Neural crest cell (in vitro differentiated cells): ENCODE measurements around the gene OTOF. TPM values are rescaled to one million over a fixed set of nuclear protein-coding genes. Genes with fewer than 3 reads are reported as not detected.

Experiments used
- DNase-seq: peaks from one replicate; pipeline ENCODE4 v3.0.0; 2021; ENCODE audit warnings: low read depth, mixed read lengths, low spot score
- H3K27ac Mint-ChIP-seq: one replicate; pipeline ENCODE4 v1.8.0; 2021; ENCODE audit warnings: mild to moderate bottlenecking, mixed read lengths; ENCODE audit not compliant: unreplicated experiment
- H3K27me3 Mint-ChIP-seq: 2 replicates; pipeline ENCODE4 v1.8.0; 2021; ENCODE audit warnings: low read depth, mild to moderate bottlenecking, mixed read lengths
- H3K36me3 Mint-ChIP-seq: 2 replicates; pipeline ENCODE4 v1.8.0; 2021; ENCODE audit warnings: low read depth, mild to moderate bottlenecking, mixed read lengths
- H3K4me1 Mint-ChIP-seq: 2 replicates; pipeline ENCODE4 v1.8.0; 2021; ENCODE audit warnings: mixed read lengths
- H3K4me3 Mint-ChIP-seq: one replicate; pipeline ENCODE4 v1.8.0; 2021; ENCODE audit warnings: mild to moderate bottlenecking, mixed read lengths
- H3K9me3 Mint-ChIP-seq: 2 replicates; pipeline ENCODE4 v1.8.0; 2021; ENCODE audit warnings: mixed read lengths
- total RNA-seq: library from RNA; stranded (reverse); gene quantifications from 2 replicates; pipeline ENCODE4 v1.2.1, GENCODE V29; 2021
- TF ChIP-seq, protein P1 (sequence below): fragments of 200-600 bp; sonication (generic); conservative IDR thresholded peaks from 2 replicates; pipeline ENCODE4 v1.5.0; 2021; ENCODE audit warnings: antibody characterized with exemption, mild to moderate bottlenecking

The OTOF gene
- total RNA-seq, 1 donor from 2014 or later: 0.19 TPM

DNA sequence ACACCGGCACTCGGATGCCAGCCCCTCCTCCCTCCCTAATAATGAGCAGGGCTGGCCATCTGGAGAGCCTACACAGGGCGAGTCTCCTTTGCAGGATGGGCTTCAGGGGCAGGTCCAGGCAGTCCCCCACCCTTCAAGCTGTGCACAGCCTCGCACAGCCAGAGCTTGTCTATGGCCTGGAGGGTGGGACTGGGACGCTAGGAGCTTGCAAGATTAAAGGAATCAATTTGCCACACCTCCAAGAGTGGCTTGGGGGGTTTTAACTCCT is 43.9 kb upstream of the OTOF start:
- TF ChIP-seq, protein P1, sequence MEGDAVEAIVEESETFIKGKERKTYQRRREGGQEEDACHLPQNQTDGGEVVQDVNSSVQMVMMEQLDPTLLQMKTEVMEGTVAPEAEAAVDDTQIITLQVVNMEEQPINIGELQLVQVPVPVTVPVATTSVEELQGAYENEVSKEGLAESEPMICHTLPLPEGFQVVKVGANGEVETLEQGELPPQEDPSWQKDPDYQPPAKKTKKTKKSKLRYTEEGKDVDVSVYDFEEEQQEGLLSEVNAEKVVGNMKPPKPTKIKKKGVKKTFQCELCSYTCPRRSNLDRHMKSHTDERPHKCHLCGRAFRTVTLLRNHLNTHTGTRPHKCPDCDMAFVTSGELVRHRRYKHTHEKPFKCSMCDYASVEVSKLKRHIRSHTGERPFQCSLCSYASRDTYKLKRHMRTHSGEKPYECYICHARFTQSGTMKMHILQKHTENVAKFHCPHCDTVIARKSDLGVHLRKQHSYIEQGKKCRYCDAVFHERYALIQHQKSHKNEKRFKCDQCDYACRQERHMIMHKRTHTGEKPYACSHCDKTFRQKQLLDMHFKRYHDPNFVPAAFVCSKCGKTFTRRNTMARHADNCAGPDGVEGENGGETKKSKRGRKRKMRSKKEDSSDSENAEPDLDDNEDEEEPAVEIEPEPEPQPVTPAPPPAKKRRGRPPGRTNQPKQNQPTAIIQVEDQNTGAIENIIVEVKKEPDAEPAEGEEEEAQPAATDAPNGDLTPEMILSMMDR: no peak
- no peak for DNase-seq
- H3K27ac Mint-ChIP-seq: no peak overlapping the region
- peaks cover 12% of the 10 kb centered on the region for H3K27me3 Mint-ChIP-seq
- no peaks in the 10 kb centered on the region for H3K9me3 Mint-ChIP-seq
- H3K36me3 Mint-ChIP-seq: no peaks in the 10 kb centered on the region
- peaks cover 3% of the 10 kb centered on the region for H3K4me1 Mint-ChIP-seq
- H3K4me3 Mint-ChIP-seq: no peak overlapping the region

DNA sequence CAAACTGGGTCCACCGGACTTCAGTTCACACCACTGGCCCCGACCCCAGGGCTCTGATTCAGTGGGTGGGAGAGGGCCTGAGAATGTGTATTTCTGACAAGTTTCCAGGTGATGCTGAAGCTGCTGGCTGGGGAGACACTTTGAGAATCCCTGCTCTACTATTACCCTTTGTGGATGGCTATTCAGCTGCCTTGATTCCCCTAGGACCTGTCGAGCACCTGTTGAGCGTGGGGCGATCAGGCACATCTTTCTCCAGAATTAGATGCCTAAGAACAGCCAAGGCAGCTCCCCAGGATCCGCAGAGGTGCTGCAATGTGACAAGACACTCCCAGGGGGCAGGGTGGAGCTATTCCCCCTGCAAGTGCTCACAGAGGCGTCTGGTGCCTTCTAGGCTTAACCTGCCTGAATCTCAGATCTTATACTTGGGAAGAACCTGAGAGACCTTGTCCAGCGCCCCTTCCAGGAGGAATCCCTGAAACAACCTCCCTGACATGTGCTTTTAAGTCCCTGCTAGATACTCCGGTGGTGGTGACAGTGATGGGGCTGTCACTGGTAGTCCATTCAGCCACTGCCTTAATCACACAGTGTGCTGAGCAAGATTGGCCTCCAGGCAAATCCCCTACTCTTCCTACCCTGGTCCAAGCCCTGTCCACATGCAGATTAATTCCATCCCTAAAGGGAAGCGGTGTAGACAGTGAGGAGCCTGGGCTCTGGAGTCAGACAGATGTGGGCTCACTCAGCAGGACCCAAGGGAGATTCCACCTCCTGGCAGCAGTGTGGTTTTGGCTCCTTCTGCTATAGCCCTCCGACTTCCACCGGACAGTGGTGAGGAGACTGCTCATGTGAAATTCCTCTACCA is 43.4 kb upstream of the OTOF start:
- Mint-ChIP-seq H3K27ac (no peak overlapping the region), H3K4me1 (peaks cover 3% of the 10 kb centered on the region), H3K4me3 (no peak overlapping the region), H3K27me3 (peaks cover 12% of the 10 kb centered on the region), H3K9me3 (no peaks in the 10 kb centered on the region), H3K36me3 (no peaks in the 10 kb centered on the region)
- DNase-seq: peak; percentile 22
- TF ChIP-seq, protein P1: peak; percentile 49

DNA sequence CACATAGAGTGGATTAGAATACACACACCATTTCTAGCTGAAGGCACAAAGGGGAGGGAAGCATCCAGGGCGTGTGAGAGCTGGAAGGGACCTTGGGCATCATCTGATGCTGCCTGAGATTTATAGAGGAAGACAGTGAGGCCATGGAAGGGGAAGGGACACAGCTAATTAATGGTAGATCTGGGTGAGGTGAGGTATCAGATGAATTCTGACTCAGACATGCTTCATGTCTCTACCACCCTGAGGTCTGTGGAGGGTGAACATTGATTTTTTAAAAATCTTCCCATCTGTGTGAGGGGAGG is 42.2 kb upstream of the OTOF start:
- H3K4me3 Mint-ChIP-seq: no peak overlapping the region
- TF ChIP-seq, protein P1: no peak
- peaks cover 12% of the 10 kb centered on the region for H3K27me3 Mint-ChIP-seq
- peaks cover 3% of the 10 kb centered on the region for H3K4me1 Mint-ChIP-seq
- DNase-seq: no peak
- no peaks in the 10 kb centered on the region for H3K9me3 Mint-ChIP-seq
- no peak overlapping the region for H3K27ac Mint-ChIP-seq
- no peaks in the 10 kb centered on the region for H3K36me3 Mint-ChIP-seq

DNA sequence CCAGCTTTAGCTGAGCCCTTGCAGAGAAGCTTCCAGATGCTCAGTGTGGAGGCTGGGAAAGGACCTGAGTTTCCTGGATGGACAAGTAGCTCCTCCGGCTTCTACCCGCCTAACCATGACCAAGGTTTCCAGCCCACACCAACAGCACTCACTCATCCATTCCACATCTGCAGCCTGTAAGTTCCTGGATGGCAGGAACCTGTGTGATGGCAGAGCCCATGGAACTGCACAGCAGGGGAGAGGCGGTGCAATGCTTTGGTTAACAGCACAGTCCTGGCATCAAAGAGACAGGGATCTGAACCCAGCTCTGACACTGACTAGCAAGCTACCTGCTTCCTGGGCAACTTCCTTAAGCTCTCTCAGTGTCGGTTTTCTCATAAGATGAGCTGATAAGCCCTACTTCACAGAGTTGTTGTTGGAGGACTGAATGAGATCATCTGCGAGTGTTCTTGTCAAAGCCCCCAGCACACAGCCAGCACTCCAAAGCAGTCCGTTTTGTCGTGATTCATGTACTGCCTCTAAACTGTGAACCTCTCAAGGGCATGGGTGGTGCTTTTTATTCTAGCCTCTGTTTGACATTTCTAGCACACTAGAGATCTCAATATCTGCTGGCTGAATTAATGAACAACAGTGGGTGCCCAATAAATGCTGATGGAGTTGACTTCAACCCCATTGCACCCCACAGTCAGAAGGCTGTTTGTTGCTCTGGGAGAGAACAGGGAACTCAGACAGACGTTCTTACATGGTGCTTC is 41.6 kb upstream of the OTOF start:
- peaks cover 12% of the 10 kb centered on the region for H3K27me3 Mint-ChIP-seq
- H3K27ac Mint-ChIP-seq: no peak overlapping the region
- no peak overlapping the region for H3K4me3 Mint-ChIP-seq
- no peaks in the 10 kb centered on the region for H3K9me3 Mint-ChIP-seq
- no peaks in the 10 kb centered on the region for H3K36me3 Mint-ChIP-seq
- TF ChIP-seq, protein P1: no peak
- no peak for DNase-seq
- H3K4me1 Mint-ChIP-seq: peaks cover 3% of the 10 kb centered on the region

DNA sequence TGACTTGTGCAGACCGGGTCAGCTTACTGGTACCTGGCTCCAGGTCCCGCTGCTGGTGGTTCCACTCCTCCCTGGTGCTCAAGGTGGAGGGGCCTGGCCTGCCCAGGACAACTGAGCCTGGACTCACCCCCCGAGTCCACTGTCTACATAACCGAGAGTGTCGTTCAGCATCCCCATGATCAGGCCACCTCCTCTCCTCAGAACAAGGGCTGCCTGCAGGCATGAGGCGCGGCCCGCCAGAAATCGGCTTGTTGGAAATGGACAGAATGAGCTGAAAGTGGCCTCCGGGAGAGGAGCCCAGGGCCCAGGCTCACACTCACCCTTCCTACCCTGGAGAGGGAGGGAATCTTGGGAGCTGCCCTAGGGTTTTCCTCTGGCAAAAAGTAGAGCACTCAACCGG is 38.9 kb upstream of the OTOF start:
- H3K36me3 Mint-ChIP-seq: no peaks in the 10 kb centered on the region
- no peaks in the 10 kb centered on the region for H3K9me3 Mint-ChIP-seq
- no peak overlapping the region for H3K27ac Mint-ChIP-seq
- no peak for DNase-seq
- peaks cover 12% of the 10 kb centered on the region for H3K27me3 Mint-ChIP-seq
- TF ChIP-seq, protein P1: no peak
- H3K4me1 Mint-ChIP-seq: no peaks in the 10 kb centered on the region
- no peak overlapping the region for H3K4me3 Mint-ChIP-seq
